IPS DF 6.9 (cell line): ENCODE measurements around the gene NAA40.

Experiments used
- DNase-seq: peaks from one replicate; pipeline ENCODE4 v3.0.0-alpha.2; 2013; ENCODE audit warnings: low read depth, low spot score
- H3K27ac ChIP-seq: one replicate; pipeline ENCODE4 v1.5.1; 2013; ENCODE audit warnings: low read length, control low read depth
- H3K27me3 ChIP-seq: 2 replicates; pipeline ENCODE4 v1.6.1; 2013; ENCODE audit warnings: mild to moderate bottlenecking, low read length; ENCODE audit not compliant: control insufficient read depth, insufficient read depth
- H3K36me3 ChIP-seq: 2 replicates; pipeline ENCODE4 v1.6.1; 2013; ENCODE audit warnings: low read length; ENCODE audit not compliant: control insufficient read depth, insufficient read depth
- H3K4me1 ChIP-seq: 2 replicates; pipeline ENCODE4 v1.6.1; 2013; ENCODE audit warnings: low read length; ENCODE audit not compliant: control insufficient read depth, insufficient read depth
- H3K4me3 ChIP-seq: 2 replicates; pipeline ENCODE4 v1.5.1; 2013; ENCODE audit warnings: mild to moderate bottlenecking, low read length
- H3K9me3 ChIP-seq: 2 replicates; pipeline ENCODE4 v1.6.1; 2013; ENCODE audit warnings: low read length, inconsistent platforms; ENCODE audit not compliant: control insufficient read depth, insufficient read depth
- WGBS: extraction: QIAGEN DNeasy Blood & Tissue Kit; methylation state at CpG from one replicate; pipeline ENCODE4 v1.1.7; 2013; ENCODE audit warnings: mixed read lengths, missing lambda C conversion rate; ENCODE audit not compliant: insufficient read length, insufficient coverage; 5-methylcytosine and 5-hydroxymethylcytosine counted together

NAA40 gene

DNA sequence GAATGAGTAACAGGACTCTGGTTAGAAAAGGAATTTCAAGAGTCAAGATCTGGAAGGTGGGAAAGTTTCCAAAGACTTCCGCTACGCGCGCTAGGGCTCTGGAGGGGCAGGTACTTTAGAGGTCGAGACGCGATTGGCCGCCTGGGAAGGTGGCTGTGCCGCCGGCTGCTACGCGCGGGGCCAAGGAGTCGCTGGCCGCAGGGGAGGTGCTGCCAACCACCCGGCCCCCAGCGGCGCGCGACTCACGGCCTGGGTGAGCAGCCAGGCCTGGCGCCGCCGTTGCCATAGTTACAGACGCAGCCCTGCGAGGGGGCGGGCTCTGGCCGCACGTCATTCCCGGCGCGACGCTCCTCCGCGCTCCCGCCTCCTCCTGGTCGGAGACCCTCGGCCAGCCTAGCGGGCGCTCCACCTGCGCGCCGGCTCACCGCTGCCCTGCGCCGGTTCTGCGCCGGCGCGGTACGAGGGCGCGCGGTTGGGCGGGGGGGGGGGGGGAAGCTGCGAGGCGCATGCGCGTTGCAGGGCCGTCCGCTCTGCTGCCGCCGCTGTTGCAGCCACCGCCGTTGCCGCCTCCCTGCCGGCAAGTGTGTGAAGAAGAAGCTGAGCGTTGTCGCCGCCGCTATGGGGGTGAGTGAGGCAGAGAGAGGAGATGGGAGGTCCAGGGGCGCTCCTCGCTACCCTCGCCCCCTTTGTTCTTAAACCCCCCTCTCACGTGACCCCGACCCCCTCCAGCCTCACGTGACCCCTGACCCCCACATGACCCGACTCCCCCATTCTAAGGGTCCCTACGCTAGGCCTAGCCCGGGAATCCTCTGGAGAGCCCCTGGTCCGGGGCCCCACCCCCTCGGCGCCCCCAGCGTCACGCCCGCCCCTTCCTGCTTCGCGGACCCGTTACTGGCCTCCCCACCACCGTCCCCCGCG, at the start of gene NAA40:
Gene NAA40 (plus strand): TSS at position 524 of the 918 bp plus-strand sequence. CDS start 95 bp downstream, at position 619.
- WGBS: no CpG with 5 or more reads among the region's 92 CpGs
- no peaks in the 10 kb centered on the region for H3K27me3 ChIP-seq
- DNase-seq: peak; percentile 94

DNA sequence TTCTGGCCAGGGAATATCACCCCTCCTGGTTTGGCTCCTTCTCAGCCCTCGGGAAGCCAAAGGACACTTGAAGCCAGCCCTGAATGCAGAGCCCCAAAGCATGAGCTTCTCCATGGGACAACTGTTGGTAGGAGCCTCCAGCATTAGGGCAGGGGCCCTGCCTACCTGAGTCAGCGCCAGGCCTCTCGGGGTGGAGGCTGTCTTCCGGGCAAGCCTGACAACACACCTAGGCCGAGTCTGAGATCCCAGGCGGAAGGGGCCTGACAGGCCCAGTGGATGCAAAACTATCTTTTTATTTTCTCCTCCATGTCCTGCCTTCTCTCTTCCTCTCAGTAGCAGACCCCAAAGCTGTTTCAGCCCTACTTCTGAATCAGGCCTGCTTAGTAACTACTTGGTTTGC, 49.5 kb upstream of the NAA40 start:
- no CpG with 5 or more reads among the region's 6 CpGs for WGBS
- no peaks in the 10 kb centered on the region for H3K9me3 ChIP-seq
- no peaks in the 10 kb centered on the region for H3K36me3 ChIP-seq

More for the DNA sequence above, at the start of gene NAA40:
- Histone ChIP-seq H3K4me3 (peak within 1 kb of the TSS; percentile 58; the same call in 1 of the 2 replicates), H3K9me3 (no peaks in the 10 kb centered on the region), H3K36me3 (no peaks in the 10 kb centered on the region; the same call in 1 of the 2 replicates), H3K27ac (no peak within 1 kb of the TSS), H3K4me1 (no peaks in the 10 kb centered on the region; the same call in 1 of the 2 replicates)

DNA sequence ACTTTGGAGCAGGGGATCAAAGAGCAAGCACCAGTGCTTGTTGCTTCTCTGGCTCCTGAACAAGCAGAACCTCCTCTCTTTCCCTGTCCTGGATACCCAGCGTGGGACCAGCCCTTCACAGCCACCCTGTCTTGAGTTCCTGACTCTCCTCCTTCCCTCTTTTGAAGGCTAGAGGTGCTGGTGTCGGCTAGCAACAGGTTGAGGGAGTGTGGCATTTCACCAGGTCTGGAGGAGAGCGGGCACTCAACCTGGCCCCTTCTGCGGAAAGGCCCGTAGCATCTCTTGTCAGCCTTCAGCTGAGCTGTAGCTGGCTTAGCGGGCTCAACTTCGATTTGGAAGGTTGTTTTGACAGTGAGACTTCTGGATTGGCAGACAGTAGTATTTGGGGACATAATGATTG, 48.4 kb upstream of the NAA40 start:
- no peak overlapping the region for H3K4me3 ChIP-seq
- H3K4me1 ChIP-seq: peaks cover 15% of the 10 kb centered on the region
- H3K36me3 ChIP-seq: 0 out of 2 replicates have a peak, but pooled peaks cover 3% of the 10 kb centered on the region
- no peak overlapping the region for H3K27ac ChIP-seq
- no peaks in the 10 kb centered on the region for H3K27me3 ChIP-seq
- no peaks in the 10 kb centered on the region for H3K9me3 ChIP-seq
- DNase-seq: no peak
- WGBS: no CpG with 5 or more reads among the region's 7 CpGs

More for the DNA sequence above, 49.5 kb upstream of the NAA40 start:
- no peak overlapping the region for H3K27ac ChIP-seq
- peaks cover 15% of the 10 kb centered on the region for H3K4me1 ChIP-seq
- H3K4me3 ChIP-seq: no peak overlapping the region
- H3K27me3 ChIP-seq: no peaks in the 10 kb centered on the region
- no peak for DNase-seq

DNA sequence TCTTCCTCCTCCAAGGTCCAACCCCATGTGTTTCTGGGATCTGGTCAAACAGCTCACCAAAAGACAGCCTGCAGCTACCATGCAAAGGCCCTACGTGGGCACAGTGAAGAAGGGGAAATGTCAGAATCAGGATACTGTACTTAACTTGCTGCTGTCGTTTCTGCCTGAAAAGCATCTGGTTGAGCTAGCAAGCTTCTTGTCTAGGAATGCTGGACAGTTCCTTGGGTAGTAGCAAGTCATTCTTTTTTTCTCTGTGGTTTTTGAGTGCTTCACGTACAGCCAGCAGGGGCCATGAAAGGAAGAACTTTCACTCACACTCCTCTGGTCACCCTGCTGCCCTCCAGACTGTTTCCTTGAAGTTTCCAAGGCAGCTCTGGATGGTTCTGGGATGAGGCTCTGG, 46.6 kb upstream of the NAA40 start:
- no peak overlapping the region for H3K27ac ChIP-seq
- H3K4me3 ChIP-seq: no peak overlapping the region
- peaks cover 13% of the 10 kb centered on the region for H3K4me1 ChIP-seq
- H3K27me3 ChIP-seq: no peaks in the 10 kb centered on the region
- no peaks in the 10 kb centered on the region for H3K9me3 ChIP-seq
- 0 out of 2 replicates have a peak, but pooled peaks cover 3% of the 10 kb centered on the region for H3K36me3 ChIP-seq
- WGBS: no CpG with 5 or more reads among the region's 3 CpGs
- DNase-seq: no peak

DNA sequence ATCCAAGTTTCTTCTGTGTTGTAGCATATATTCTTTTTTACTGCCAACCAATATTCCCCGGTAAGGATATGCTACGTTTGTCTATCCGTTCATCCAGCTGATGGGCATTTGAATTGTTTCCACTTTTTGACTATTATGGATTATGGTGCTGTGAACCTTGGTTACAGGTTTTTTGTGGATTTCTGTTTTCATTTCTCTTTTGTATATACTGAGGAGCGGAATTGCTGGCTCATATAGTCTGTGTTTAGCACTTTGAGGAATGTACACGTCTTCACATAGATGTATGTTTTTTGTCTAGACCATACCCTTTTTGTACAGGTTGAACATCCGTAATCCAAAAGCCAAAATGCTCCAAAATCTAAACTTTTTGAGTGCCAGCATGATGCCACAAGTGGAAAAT, 45.4 kb upstream of the NAA40 start:
- Histone ChIP-seq H3K4me1 (peaks cover 7% of the 10 kb centered on the region; the same call in 1 of the 2 replicates), H3K4me3 (no peak overlapping the region), H3K27ac (no peak overlapping the region), H3K36me3 (peaks cover 5% of the 10 kb centered on the region; the same call in 1 of the 2 replicates), H3K9me3 (no peaks in the 10 kb centered on the region), H3K27me3 (no peaks in the 10 kb centered on the region)
- WGBS: no CpG with 5 or more reads among the region's 6 CpGs
- no peak for DNase-seq

DNA sequence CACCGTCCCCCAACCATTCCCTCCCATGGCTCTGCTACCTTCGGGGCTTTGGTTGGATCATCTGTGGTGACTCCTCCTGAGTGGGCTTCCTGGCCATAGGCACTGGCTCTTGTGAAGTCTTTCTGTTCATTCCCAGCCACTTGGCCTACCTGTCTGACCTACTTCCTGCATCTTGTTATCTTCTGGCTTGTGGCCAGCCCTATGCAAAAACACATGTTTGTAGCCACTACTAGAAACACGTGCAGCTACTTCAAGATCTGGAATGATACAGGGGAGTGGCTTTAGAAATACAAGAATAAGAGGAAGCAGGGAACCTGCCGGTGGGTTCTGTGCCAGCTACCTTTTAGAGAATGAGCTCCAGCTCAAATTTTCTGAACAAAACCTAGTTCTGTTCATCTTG, 42.7 kb upstream of the NAA40 start:
- no CpG with 5 or more reads among the region's 4 CpGs for WGBS
- H3K4me3 ChIP-seq: no peak overlapping the region
- no peak for DNase-seq
- peaks cover 24% of the 10 kb centered on the region; the same call in 1 of the 2 replicates for H3K36me3 ChIP-seq
- H3K4me1 ChIP-seq: no peaks in the 10 kb centered on the region
- no peaks in the 10 kb centered on the region for H3K9me3 ChIP-seq
- no peak overlapping the region for H3K27ac ChIP-seq
- no peaks in the 10 kb centered on the region for H3K27me3 ChIP-seq

DNA sequence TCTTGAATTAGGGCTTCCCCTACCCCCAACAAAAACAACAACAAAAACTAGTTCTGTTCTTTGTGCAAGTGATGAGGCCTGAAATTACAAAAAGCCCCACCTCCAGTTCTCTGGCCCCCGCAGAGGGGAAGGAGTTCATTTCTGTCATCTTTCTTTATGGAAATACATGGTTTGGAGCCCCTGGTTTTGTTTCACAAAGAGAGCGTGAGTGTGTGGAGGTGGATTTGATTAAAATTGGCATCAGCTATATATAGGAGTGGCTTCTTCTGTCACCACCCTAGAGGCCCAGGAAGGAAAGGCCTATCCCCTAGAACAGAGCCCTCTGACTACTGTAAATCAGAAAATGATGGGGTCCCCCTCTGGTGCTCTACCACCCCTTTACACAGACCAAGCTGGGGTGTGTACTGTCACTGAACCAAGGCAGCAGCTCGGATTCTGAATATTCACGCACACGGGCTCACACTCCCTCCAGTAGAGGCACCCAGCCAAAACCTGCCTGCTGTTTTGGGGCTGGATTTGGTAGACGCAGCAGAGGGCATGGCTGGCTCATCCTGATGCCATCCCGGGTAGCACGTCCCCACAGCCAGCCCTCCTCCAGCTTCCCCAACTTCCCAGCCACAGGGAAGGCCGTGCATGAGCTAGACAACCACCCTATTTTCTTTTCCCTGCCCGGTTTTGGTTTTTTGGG, 41.2 kb upstream of the NAA40 start:
- Histone ChIP-seq H3K9me3 (no peaks in the 10 kb centered on the region), H3K27ac (no peak overlapping the region), H3K27me3 (no peaks in the 10 kb centered on the region), H3K36me3 (peaks cover 29% of the 10 kb centered on the region), H3K4me1 (no peaks in the 10 kb centered on the region), H3K4me3 (no peak overlapping the region)
- no CpG with 5 or more reads among the region's 10 CpGs for WGBS
- DNase-seq: no peak

DNA sequence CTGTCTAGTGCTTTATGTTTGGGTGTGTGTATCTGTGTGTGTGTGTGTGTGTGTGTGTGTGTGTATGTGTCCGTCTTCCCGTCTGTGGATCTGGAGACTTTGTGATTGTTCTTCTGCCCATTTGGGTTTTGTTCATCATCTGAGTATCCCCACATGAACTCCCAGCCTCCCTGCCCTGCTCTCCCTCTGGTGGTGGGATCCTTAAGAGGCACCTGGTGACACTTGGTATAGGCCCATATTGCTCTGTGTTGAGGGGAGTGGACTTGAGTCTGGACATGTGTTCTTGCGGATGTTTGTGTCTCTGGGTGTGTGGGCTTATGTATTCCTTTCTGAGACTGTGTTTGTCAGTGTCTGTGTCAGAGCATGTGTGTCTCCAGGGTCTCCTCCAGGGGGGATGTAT, 37.1 kb upstream of the NAA40 start:
- H3K4me3 ChIP-seq: no peak overlapping the region
- H3K27ac ChIP-seq: no peak overlapping the region
- no peaks in the 10 kb centered on the region for H3K27me3 ChIP-seq
- no peaks in the 10 kb centered on the region for H3K9me3 ChIP-seq
- DNase-seq: no peak
- no CpG with 5 or more reads among the region's 3 CpGs for WGBS
- peaks cover 39% of the 10 kb centered on the region for H3K36me3 ChIP-seq
- no peaks in the 10 kb centered on the region for H3K4me1 ChIP-seq

DNA sequence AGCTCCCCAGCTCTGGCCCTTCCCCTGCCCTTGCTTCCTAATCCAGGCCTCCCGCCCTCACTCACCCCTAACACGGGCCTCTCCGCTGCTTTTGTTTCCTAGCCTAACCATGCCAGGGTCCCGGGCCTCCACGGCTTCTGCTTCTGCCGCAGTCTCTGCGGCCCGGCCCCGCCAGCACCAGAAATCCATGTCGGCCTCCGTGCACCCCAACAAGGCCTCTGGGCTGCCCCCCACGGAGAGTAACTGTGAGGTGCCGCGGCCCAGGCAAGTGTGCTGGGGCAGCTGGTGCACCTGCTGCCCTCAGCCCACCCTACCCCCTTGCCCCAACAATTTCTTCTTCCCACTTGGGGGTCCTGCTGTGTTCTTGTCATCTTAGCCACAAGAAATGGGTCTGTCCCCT, 34.9 kb upstream of the NAA40 start:
- no peaks in the 10 kb centered on the region for H3K9me3 ChIP-seq
- peaks cover 32% of the 10 kb centered on the region for H3K36me3 ChIP-seq
- DNase-seq: no peak
- no peak overlapping the region for H3K27ac ChIP-seq
- peaks cover 12% of the 10 kb centered on the region for H3K4me1 ChIP-seq
- H3K4me3 ChIP-seq: no peak overlapping the region
- no CpG with 5 or more reads among the region's 14 CpGs for WGBS
- no peaks in the 10 kb centered on the region for H3K27me3 ChIP-seq

DNA sequence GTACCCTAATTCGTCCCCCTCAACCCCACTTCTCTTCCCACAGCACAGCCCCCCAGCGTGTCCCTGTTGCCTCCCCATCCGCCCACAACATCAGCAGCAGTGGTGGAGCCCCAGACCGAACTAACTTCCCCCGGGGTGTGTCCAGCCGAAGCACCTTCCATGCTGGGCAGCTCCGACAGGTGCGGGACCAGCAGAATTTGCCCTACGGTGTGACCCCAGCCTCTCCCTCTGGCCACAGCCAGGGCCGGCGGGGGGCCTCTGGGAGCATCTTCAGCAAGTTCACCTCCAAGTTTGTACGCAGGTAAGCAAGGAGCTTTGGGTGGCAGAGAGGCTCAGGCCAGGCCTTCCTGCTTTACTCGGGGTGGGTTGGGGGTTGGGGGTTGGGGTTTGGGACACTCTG, 34.1 kb upstream of the NAA40 start:
- DNase-seq: no peak
- Histone ChIP-seq H3K27ac (no peak overlapping the region), H3K4me3 (no peak overlapping the region), H3K4me1 (peaks cover 12% of the 10 kb centered on the region), H3K9me3 (no peaks in the 10 kb centered on the region), H3K27me3 (no peaks in the 10 kb centered on the region), H3K36me3 (peaks cover 28% of the 10 kb centered on the region)
- WGBS: no CpG with 5 or more reads among the region's 13 CpGs
